ENCODE data around the gene PARD3.

Gene PARD3

DNA sequence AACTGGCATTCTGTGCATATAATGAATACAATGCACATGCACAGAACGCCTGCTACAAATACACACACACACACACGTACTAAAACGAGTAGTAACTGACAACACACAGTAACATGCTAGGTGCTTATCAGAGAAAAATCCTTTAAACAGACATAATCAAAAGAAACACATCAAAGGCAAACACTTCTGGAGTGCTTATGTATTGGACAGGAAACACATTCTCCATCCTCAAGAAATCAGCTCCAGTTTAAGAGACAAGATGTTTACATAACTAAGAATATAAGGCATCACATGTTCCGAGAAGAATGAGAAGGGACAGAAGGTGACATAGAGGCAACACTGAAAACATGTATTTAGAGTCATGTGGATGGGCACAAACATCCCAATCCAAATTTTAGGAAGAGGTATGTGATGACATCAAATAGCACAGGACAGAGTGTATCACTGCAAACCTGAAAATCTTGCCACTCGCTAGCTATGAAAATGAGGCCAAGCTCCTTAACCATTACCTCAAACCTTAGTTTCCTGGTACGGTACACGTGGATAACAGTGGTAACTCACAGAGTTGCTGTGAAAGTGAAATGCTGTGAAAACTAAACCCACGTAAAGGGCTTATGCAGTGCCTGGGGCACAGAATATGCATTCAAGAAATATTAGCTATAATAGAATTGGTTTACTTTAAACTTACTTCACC lies 619.6 kb downstream of the PARD3 start:
- no peak for TF ChIP-seq FOXP2 (optimal IDR thresholded peaks at IDR 0.05; ENCODE audit: borderline replicate concordance, extremely low read depth, extremely low read length, insufficient read depth)
- no peak for TF ChIP-seq REST (IDR thresholded peaks at IDR 0.05; ENCODE audit: insufficient read depth in 1 of 2, low read depth in 2 of 2, low read length in 2 of 2)
- TF ChIP-seq TAF1 (IDR thresholded peaks at IDR 0.05; ENCODE audit: borderline replicate concordance, insufficient read depth, low read length) = no peak
- TF ChIP-seq SIN3A (IDR thresholded peaks at IDR 0.05; ENCODE audit: borderline replicate concordance, insufficient read depth, low read length) = no peak
- TF ChIP-seq POLR2AphosphoS5 (IDR thresholded peaks at IDR 0.05; ENCODE audit: low read depth, low read length) = no peak

DNA sequence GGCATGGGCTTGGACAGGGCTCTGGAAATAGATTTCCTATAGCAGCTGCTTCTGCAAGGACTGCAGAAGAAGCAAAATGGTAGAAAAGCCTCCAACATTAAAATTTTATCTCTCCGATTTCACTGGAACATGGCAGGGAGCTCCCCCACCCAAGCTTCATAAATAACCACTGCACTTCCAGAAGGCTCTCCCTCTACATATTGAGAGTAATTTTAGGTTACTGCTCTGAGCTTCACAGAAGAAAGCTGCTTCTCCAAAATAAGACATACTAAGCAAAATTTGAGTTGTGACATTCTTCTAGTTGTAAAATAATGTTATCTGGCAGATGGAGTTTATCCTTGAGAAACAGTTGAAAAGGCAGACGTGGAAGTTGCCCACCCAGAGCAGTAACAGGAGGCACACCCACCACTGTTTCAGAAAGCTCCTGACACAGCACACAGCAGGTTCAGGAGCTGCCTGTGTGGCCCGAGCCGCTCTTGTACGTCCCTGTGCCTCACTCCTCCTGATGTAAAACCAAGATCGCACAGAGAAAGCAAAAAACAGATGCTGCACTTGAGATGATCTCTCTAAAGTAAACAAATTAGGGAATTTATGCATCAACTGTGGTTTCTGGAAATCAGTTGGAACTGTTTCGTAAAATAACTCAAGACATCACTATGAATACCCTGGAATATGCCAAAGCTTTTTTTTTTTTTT lies 621.0 kb downstream of the PARD3 start:
- TF ChIP-seq SIN3A (IDR thresholded peaks at IDR 0.05; ENCODE audit: borderline replicate concordance, insufficient read depth, low read length) = no peak
- no peak for TF ChIP-seq POLR2AphosphoS5 (IDR thresholded peaks at IDR 0.05; ENCODE audit: low read depth, low read length)
- TF ChIP-seq FOXP2 (optimal IDR thresholded peaks at IDR 0.05; ENCODE audit: borderline replicate concordance, extremely low read depth, extremely low read length, insufficient read depth) = no peak
- no peak for TF ChIP-seq TAF1 (IDR thresholded peaks at IDR 0.05; ENCODE audit: borderline replicate concordance, insufficient read depth, low read length)
- TF ChIP-seq REST (IDR thresholded peaks at IDR 0.05; ENCODE audit: insufficient read depth in 1 of 2, low read depth in 2 of 2, low read length in 2 of 2) = no peak

DNA sequence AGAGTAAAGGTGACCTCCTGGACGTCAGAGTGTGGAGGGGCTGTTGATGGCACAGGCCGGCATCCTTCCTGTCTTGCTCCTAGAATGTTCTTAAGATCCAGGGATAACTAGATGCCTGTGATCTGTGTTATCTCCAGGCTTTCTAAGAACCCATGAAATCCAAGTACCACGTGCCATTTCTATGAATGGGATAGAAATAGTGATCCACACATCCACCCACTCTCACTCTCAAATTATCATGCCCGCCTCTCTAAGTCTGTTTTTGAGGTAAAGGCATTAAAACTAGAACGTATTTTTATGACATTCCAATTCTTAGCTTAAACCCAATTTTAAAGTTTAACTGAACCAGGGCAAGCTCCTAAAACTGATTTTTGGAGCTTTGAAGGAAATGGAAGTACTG lies 622.5 kb downstream of the PARD3 start:
- TF ChIP-seq SIN3A (IDR thresholded peaks at IDR 0.05; ENCODE audit: borderline replicate concordance, insufficient read depth, low read length) = no peak
- no peak for TF ChIP-seq FOXP2 (optimal IDR thresholded peaks at IDR 0.05; ENCODE audit: borderline replicate concordance, extremely low read depth, extremely low read length, insufficient read depth)
- no peak for TF ChIP-seq POLR2AphosphoS5 (IDR thresholded peaks at IDR 0.05; ENCODE audit: low read depth, low read length)
- TF ChIP-seq REST (IDR thresholded peaks at IDR 0.05; ENCODE audit: insufficient read depth in 1 of 2, low read depth in 2 of 2, low read length in 2 of 2) = no peak
- no peak for TF ChIP-seq TAF1 (IDR thresholded peaks at IDR 0.05; ENCODE audit: borderline replicate concordance, insufficient read depth, low read length)

DNA sequence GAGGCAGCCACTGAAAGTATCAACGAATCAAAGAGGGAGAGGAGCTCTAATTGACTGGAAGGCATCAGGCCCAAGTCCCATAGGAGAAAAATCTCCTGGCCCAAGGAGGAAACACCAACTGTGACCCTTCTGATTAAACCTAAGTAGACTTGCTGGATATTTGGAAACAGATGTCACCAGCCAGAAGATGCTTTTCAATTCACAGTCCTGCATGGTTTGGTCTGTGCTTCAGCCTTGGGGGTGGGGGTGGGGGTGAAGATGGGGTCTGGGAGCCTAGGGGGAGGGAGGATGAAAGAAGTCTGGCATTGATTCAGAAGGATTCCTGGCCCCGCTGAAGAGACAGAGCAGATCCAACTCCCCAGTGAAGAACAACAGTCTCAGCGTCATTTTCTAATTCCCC lies 623.7 kb downstream of the PARD3 start:
- TF ChIP-seq TAF1 (IDR thresholded peaks at IDR 0.05; ENCODE audit: borderline replicate concordance, insufficient read depth, low read length) (no peak), REST (IDR thresholded peaks at IDR 0.05; ENCODE audit: insufficient read depth in 1 of 2, low read depth in 2 of 2, low read length in 2 of 2) (no peak), FOXP2 (optimal IDR thresholded peaks at IDR 0.05; ENCODE audit: borderline replicate concordance, extremely low read depth, extremely low read length, insufficient read depth) (no peak), SIN3A (IDR thresholded peaks at IDR 0.05; ENCODE audit: borderline replicate concordance, insufficient read depth, low read length) (no peak), POLR2AphosphoS5 (IDR thresholded peaks at IDR 0.05; ENCODE audit: low read depth, low read length) (no peak)
